Epithelial cell of proximal tubule (primary cell): ENCODE data around the gene BICDL2. TPM values are rescaled to one million over a fixed set of nuclear protein-coding genes. Genes with fewer than 3 reads are reported as not detected.

ENCODE experiments used
- DNase-seq: peaks from one replicate; pipeline ENCODE4 v3.0.0-alpha.2; 2011; ENCODE audit warnings: low read depth
- H3K4me3 ChIP-seq: 2 replicates; pipeline ENCODE4 v1.5.1; 2011; ENCODE audit warnings: low read depth, mild to moderate bottlenecking, low read length
- total RNA-seq: library from RNA; depleted of rRNA; stranded (reverse); fragments of >200 nt; gene quantifications from 2 replicates; pipeline ENCODE4 v1.2.3, GENCODE V29; 2015
- TF ChIP-seq, protein P1 (sequence below): conservative IDR thresholded peaks from 2 replicates; pipeline ENCODE4 v1.5.1; 2012; ENCODE audit warnings: low read depth, mild to moderate bottlenecking, low read length

BICDL2 gene
- total RNA-seq, 1 donor from 2014 or later = 4.6 TPM

DNA sequence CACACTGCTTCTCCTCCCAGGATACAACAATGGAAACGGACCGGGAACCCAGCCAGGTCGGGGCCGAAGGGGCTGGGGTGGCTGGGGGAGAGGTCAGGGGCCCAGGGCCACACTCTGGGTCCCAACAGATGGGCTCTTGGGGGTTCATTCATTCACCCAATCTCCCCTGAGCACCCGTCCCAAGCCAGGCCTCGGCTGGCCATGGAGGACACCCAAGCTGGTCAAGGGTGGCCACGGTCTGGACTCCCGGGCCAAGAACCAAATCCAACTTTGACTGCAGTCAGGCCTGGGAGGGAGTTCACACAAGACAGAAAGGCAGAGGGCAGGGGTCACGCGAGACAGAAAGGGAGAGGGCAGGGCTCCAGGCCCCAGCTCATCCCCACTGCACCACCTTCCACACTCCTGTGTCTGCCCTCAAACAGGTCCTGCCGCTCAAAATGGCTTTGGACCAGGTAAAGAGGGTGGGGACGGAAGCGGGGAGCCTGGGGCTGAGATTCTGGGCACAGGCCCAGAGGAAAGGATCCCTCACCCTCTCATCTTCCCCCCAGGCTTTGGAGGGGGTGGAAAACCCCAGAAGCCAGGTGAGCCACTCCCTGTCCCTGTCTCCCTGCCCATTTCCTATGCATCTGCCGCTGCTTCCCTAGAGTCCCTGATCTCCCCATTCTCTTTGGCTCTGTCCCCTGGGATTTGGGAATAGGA lies 44.2 kb downstream of the BICDL2 start:
- H3K4me3 ChIP-seq = no peak overlapping the region
- DNase-seq = no peak
- TF ChIP-seq, protein P1, sequence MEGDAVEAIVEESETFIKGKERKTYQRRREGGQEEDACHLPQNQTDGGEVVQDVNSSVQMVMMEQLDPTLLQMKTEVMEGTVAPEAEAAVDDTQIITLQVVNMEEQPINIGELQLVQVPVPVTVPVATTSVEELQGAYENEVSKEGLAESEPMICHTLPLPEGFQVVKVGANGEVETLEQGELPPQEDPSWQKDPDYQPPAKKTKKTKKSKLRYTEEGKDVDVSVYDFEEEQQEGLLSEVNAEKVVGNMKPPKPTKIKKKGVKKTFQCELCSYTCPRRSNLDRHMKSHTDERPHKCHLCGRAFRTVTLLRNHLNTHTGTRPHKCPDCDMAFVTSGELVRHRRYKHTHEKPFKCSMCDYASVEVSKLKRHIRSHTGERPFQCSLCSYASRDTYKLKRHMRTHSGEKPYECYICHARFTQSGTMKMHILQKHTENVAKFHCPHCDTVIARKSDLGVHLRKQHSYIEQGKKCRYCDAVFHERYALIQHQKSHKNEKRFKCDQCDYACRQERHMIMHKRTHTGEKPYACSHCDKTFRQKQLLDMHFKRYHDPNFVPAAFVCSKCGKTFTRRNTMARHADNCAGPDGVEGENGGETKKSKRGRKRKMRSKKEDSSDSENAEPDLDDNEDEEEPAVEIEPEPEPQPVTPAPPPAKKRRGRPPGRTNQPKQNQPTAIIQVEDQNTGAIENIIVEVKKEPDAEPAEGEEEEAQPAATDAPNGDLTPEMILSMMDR = no peak

DNA sequence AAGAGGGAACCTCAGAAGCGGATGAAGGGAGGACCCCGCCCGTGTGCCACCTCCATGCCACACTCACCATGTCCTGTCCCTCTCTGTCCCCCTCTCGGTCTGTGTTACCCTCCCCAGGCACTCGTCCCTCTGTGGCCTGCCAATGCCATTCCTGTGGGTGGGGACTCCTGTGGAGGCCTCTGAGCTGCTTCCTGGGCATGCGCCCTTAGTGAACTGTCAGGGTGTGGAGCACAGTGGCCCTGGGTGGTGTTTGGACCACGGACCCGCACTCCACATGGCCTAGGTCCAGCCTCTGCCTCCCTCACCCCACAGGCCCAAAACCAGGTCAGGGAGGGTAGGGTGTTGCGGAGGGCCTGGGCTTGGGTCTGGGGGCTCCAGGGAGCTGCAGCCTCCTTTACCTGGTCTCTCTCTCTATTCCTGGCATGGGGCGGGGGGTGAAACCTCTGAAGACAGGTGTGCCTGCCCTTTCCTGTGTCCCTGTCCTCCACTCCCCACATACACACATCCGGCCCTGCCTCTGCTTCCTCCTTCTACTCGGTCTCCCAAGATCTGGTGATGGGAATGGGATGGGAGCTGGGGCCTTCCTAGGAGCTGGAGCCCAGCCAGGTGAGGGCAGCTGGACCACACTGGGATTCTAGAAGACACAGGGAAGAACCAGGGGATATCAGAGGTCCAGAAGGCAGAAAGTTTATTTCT lies 45.0 kb downstream of the BICDL2 start:
- TF ChIP-seq, protein P1 = no peak
- H3K4me3 ChIP-seq = no peak overlapping the region

DNA sequence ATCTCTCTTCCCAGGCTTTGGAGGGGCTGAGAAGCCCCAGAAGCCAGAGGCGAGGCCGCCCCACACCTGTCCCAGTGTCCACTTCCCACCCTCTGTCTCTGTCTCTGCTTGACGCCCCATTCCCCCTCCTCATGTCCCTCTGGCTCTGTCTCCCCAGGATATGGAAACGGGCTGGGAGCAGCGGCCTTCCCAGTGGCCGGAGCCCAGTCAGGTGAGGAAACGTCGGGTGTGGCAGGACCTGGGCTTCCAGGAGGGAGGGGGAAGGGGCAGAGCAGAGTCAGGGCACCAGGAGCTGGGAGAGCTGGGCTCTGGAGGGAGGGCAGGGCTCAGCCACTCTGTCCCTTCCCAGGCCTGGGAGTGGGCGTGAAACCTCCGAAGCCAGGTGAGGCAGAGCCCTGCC lies 45.9 kb downstream of the BICDL2 start:
- DNase-seq = no peak
- no peak overlapping the region for H3K4me3 ChIP-seq
- TF ChIP-seq, protein P1 = no peak

More for the DNA sequence above, 45.0 kb downstream of the BICDL2 start:
- DNase-seq = no peak

DNA sequence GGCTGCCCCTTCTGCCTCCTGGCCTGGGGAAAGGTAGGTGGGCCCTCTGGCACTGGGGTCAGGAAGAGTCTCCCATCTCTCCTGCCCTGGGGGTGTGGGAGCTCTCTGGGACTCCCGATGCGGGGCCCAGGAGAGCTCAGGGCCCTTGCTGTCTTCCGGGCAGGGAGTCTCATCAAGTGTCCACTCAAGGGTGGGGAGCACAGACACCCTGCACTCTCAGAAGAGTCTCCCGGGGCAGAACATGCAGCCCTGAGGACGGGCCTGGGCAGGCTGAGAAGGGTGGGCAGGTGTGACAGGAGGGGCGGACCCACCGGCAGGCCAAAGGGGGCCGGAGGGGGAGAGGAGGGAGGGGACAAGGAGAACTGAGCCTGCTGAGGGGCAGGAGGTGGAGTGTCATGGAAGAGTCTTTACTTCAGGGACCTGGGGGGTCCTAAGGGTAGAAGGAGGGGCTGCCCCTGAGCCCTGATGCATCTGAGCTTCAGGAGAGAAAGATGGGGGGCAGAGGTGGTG lies 48.1 kb downstream of the BICDL2 start:
- no peak overlapping the region for H3K4me3 ChIP-seq
- TF ChIP-seq, protein P1 = no peak
- DNase-seq = no peak

DNA sequence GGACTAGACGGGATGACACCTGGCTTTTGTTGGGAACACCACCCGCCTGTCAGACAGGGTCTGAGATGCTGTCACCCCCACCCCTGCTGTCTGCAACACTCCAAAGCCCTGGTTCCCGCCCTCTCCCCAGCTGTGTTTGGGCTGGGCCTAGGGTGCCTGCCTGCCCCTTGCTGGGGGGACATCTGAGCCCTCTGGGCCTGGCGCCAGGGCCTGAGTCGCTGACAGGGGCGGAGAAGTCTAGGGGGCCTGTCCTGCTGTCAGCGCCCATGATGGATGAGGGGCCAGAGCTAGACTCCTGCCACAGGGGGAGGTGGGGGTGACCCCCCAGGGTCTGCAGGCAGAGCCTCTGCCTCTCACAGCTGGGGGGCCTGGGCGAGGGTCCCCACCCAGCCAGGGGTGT lies 48.9 kb downstream of the BICDL2 start:
- no peak overlapping the region for H3K4me3 ChIP-seq
- TF ChIP-seq, protein P1 = no peak
- DNase-seq = no peak

DNA sequence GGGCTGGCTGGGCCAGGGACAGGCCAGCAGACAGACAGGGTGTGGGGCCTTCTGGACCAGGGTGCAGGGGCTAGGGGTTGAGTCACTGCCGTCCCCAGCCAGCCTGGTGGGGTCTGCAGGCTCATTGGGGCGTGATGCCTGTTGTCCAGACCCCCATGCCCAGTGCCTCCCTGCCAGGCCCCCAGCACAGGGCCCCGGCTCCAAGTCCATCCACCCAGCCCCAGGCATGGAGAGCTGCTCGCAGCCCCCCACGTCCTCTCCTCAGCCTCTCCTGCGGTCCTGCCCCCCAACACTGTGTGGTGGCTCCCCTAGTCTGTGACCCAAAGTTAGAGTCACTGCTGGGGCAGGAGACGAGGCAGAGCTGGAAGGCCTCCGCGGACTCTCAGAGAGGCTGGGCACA lies 49.5 kb downstream of the BICDL2 start:
- no peak for DNase-seq
- no peak overlapping the region for H3K4me3 ChIP-seq
- TF ChIP-seq, protein P1 = no peak
